Subcutaneous adipose tissue (tissue), 4 donors: Measurements from ENCODE around the gene FOXP1. TPM values are rescaled to one million over a fixed set of nuclear protein-coding genes. Genes with fewer than 3 reads are reported as not detected.

Source experiments
- CTCF ChIP-seq: fragments of 450-650 bp; IDR thresholded peaks from one replicate; pipeline ENCODE4 v1.5.1; 2016; ENCODE audit warnings: low read depth, mild to moderate bottlenecking, control low read depth, antibody characterized with exemption, moderate library complexity
- total RNA-seq, 4 donors: library from RNA; depleted of rRNA; stranded (reverse); fragments of >200 nt; gene quantifications; one replicate each; pipeline ENCODE4 v1.1.0, GENCODE V29; 2016

FOXP1 gene
- total RNA-seq, 4 donors from 2014 or later: 70.5 to 96.7 (median 88.0) TPM

- TF ChIP-seq CTCF: no peak
Observed at GRCh38 chr3:71063773-71064290, 519.7 kb downstream of the FOXP1 start.

GRCh38 chr3:71062952-71063772 is 520.4 kb downstream of the FOXP1 start:
- TF ChIP-seq CTCF: no peak

GRCh38 chr3:71062037-71062932 is 521.2 kb downstream of the FOXP1 start:
- TF ChIP-seq CTCF: no peak

- no peak for TF ChIP-seq CTCF
Observed at GRCh38 chr3:71061581-71061980, 521.9 kb downstream of the FOXP1 start.

GRCh38 chr3:71061037-71061436 is 522.5 kb downstream of the FOXP1 start:
- no peak for TF ChIP-seq CTCF

- TF ChIP-seq CTCF: no peak
Observed at GRCh38 chr3:71060536-71060935, 523.0 kb downstream of the FOXP1 start.

- no peak for TF ChIP-seq CTCF
Observed at GRCh38 chr3:71057526-71057894, 526.0 kb downstream of the FOXP1 start.
